ENCODE data around the gene ALX3. TPM values are rescaled to one million over a fixed set of nuclear protein-coding genes. Genes with fewer than 3 reads are reported as not detected.

Gene ALX3
- total and polyA plus RNA-seq, 2 of the 8 experiments (the other 6 are each of a cell fraction or from before 2014, with no cell fraction given), result 0.20 TPM; not detected in 1

DNA sequence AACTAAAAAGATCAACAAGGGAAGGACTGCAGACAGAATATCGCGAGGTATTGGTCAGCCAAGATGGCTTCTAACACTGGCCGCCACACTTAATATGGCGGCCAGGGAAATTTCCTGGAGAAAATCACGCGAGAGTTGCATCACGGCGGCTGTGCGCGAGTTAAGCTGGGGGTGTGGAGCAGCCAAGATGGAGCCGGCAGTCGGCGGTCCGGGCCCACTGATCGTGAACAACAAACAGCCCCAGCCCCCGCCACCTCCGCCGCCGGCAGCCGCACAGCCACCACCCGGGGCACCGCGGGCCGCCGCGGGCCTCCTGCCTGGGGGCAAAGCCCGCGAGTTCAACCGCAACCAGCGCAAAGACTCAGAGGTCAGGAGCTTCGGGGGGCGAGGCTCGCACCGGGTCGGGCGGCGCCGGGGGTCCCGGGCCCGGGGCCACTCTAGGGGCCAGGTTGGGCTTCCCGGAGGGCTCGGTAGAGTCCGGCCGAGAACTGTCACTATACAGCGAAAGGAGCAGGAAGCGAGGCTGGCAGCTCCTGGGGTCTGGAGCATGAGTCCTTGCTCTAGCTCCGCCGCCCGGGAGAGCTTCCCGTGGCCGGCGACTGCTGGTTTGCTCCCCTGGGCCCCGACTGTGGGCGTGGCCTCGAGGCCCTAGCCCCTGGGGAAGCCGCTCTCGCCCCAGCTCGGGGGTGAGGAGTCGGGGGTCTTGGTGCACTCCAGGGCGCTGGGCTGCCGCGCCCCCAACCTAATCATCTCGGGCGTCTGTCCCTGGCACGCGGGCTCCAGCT is 35.8 kb downstream of the ALX3 start, which contains the start of gene STRIP1 (continued):
- TF ChIP-seq, protein P1, sequence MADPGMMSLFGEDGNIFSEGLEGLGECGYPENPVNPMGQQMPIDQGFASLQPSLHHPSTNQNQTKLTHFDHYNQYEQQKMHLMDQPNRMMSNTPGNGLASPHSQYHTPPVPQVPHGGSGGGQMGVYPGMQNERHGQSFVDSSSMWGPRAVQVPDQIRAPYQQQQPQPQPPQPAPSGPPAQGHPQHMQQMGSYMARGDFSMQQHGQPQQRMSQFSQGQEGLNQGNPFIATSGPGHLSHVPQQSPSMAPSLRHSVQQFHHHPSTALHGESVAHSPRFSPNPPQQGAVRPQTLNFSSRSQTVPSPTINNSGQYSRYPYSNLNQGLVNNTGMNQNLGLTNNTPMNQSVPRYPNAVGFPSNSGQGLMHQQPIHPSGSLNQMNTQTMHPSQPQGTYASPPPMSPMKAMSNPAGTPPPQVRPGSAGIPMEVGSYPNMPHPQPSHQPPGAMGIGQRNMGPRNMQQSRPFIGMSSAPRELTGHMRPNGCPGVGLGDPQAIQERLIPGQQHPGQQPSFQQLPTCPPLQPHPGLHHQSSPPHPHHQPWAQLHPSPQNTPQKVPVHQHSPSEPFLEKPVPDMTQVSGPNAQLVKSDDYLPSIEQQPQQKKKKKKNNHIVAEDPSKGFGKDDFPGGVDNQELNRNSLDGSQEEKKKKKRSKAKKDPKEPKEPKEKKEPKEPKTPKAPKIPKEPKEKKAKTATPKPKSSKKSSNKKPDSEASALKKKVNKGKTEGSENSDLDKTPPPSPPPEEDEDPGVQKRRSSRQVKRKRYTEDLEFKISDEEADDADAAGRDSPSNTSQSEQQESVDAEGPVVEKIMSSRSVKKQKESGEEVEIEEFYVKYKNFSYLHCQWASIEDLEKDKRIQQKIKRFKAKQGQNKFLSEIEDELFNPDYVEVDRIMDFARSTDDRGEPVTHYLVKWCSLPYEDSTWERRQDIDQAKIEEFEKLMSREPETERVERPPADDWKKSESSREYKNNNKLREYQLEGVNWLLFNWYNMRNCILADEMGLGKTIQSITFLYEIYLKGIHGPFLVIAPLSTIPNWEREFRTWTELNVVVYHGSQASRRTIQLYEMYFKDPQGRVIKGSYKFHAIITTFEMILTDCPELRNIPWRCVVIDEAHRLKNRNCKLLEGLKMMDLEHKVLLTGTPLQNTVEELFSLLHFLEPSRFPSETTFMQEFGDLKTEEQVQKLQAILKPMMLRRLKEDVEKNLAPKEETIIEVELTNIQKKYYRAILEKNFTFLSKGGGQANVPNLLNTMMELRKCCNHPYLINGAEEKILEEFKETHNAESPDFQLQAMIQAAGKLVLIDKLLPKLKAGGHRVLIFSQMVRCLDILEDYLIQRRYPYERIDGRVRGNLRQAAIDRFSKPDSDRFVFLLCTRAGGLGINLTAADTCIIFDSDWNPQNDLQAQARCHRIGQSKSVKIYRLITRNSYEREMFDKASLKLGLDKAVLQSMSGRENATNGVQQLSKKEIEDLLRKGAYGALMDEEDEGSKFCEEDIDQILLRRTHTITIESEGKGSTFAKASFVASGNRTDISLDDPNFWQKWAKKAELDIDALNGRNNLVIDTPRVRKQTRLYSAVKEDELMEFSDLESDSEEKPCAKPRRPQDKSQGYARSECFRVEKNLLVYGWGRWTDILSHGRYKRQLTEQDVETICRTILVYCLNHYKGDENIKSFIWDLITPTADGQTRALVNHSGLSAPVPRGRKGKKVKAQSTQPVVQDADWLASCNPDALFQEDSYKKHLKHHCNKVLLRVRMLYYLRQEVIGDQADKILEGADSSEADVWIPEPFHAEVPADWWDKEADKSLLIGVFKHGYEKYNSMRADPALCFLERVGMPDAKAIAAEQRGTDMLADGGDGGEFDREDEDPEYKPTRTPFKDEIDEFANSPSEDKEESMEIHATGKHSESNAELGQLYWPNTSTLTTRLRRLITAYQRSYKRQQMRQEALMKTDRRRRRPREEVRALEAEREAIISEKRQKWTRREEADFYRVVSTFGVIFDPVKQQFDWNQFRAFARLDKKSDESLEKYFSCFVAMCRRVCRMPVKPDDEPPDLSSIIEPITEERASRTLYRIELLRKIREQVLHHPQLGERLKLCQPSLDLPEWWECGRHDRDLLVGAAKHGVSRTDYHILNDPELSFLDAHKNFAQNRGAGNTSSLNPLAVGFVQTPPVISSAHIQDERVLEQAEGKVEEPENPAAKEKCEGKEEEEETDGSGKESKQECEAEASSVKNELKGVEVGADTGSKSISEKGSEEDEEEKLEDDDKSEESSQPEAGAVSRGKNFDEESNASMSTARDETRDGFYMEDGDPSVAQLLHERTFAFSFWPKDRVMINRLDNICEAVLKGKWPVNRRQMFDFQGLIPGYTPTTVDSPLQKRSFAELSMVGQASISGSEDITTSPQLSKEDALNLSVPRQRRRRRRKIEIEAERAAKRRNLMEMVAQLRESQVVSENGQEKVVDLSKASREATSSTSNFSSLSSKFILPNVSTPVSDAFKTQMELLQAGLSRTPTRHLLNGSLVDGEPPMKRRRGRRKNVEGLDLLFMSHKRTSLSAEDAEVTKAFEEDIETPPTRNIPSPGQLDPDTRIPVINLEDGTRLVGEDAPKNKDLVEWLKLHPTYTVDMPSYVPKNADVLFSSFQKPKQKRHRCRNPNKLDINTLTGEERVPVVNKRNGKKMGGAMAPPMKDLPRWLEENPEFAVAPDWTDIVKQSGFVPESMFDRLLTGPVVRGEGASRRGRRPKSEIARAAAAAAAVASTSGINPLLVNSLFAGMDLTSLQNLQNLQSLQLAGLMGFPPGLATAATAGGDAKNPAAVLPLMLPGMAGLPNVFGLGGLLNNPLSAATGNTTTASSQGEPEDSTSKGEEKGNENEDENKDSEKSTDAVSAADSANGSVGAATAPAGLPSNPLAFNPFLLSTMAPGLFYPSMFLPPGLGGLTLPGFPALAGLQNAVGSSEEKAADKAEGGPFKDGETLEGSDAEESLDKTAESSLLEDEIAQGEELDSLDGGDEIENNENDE (IDR thresholded peaks at IDR 0.05; ENCODE audit: insufficient replicate concordance, low read length), result no peak
- TF ChIP-seq CEBPB (IDR thresholded peaks at IDR 0.05; ENCODE audit: low read depth, low read length) (peak; percentile 79; the same call in 1 of the 2 replicates), MAFK (IDR thresholded peaks at IDR 0.05; ENCODE audit: low read depth, low read length) (no peak), SP4 (IDR thresholded peaks at IDR 0.05; ENCODE audit: low read length) (no peak), YY1 (IDR thresholded peaks at IDR 0.05; ENCODE audit: low read depth, low read length) (peak; percentile 100), ASH2L (IDR thresholded peaks at IDR 0.05; ENCODE audit: low read length) (peak; percentile 93), SRF (IDR thresholded peaks at IDR 0.05; ENCODE audit: low read depth, low read length) (no peak), JUND (IDR thresholded peaks at IDR 0.05; ENCODE audit: low read length) (no peak), BACH1 (IDR thresholded peaks at IDR 0.05; ENCODE audit: low read length) (no peak), CREB1 (IDR thresholded peaks at IDR 0.05) (no peak; the same call in 1 of the 2 replicates), SUZ12 (IDR thresholded peaks at IDR 0.05; ENCODE audit: low read length) (no peak), POU5F1 (IDR thresholded peaks at IDR 0.05; ENCODE audit: low read depth, low read length) (no peak)

Data from H1 (cell line).